Stimulated activated CD8-positive, alpha-beta memory T cell treated with anti-CD3 and anti-CD28 coated beads, Interleukin-15, amount 100 ng/mL, for 1 hour (primary cell): ENCODE results near the gene GALNT17.
"Not testable (repeated sequence)": the region's sequence is repeated elsewhere in the genome, so short reads cannot be mapped to it uniquely, and the experiment has no call there.

ENCODE experiments used
- DNase-seq: peaks from one replicate; pipeline ENCODE4 v3.0.0-alpha.2; 2020; ENCODE audit warnings: low read depth

The GALNT17 gene

GRCh38 chr7:71236230-71237105 lies 104.5 kb downstream of the GALNT17 start:
- DNase-seq = no peak

- DNase-seq = no peak
Observed at GRCh38 chr7:71237945-71238344, 106.0 kb downstream of the GALNT17 start.

- DNase-seq = no peak
Observed at GRCh38 chr7:71238581-71239295, 106.8 kb downstream of the GALNT17 start.

- no peak for DNase-seq
Observed at GRCh38 chr7:71239586-71240268, 107.8 kb downstream of the GALNT17 start.

GRCh38 chr7:71243736-71244410 lies 111.9 kb downstream of the GALNT17 start:
- no peak for DNase-seq

GRCh38 chr7:71245038-71245437 lies 113.1 kb downstream of the GALNT17 start:
- DNase-seq = no peak

GRCh38 chr7:71251706-71252105 lies 119.8 kb downstream of the GALNT17 start:
- no peak for DNase-seq

- no peak for DNase-seq
Observed at GRCh38 chr7:71254751-71255150, 122.8 kb downstream of the GALNT17 start.

- DNase-seq = no peak
Observed at GRCh38 chr7:71255537-71256178, 123.7 kb downstream of the GALNT17 start.

- no peak for DNase-seq
Observed at GRCh38 chr7:71261066-71261465, 129.1 kb downstream of the GALNT17 start.

- DNase-seq = not testable (repeated sequence)
Observed at GRCh38 chr7:71262834-71263233, 130.9 kb downstream of the GALNT17 start.

- DNase-seq = no peak
Observed at GRCh38 chr7:71264005-71264404, 132.1 kb downstream of the GALNT17 start.

- no peak for DNase-seq
Observed at GRCh38 chr7:71266912-71267311, 135.0 kb downstream of the GALNT17 start.

- no peak for DNase-seq
Observed at GRCh38 chr7:71267734-71268469, 136.0 kb downstream of the GALNT17 start.

- no peak for DNase-seq
Observed at GRCh38 chr7:71270558-71270957, 138.6 kb downstream of the GALNT17 start.

GRCh38 chr7:71271203-71271602 lies 139.3 kb downstream of the GALNT17 start:
- no peak for DNase-seq

GRCh38 chr7:71272509-71273490 lies 140.9 kb downstream of the GALNT17 start:
- no peak for DNase-seq

GRCh38 chr7:71278257-71278656 lies 146.3 kb downstream of the GALNT17 start:
- DNase-seq = no peak

- no peak for DNase-seq
Observed at GRCh38 chr7:71281261-71281660, 149.3 kb downstream of the GALNT17 start.

GRCh38 chr7:71283802-71284201 lies 151.9 kb downstream of the GALNT17 start:
- no peak for DNase-seq
